GM12878 (cell line): ENCODE measurements around the gene RPS6KA2. TPM values are rescaled to one million over a fixed set of nuclear protein-coding genes. Genes with fewer than 3 reads are reported as not detected.

Experiments used
- ATAC-seq: fragments of 200-7000 bp; cut with Tn5 transposase; 3 replicates; pipeline ENCODE4 v1.9.1; 2020; ENCODE audit warnings: mild to moderate bottlenecking, moderate library complexity
- BruUV-seq: library from RNA; stranded (reverse); fragments of 400-500 nt; replicated peaks from 2 replicates; lab custom pipeline; 2021; lab: Mats Ljungman, UMichigan
- CTCF ChIA-PET: fragments of 300-600 bp; sonication (Branson Sonifier 250); formaldehyde crosslinking; extraction: SDS; loops from one replicate; lab custom pipeline; 2021; ENCODE audit warnings: inconsistent platforms; lab: Yijun Ruan, JAX
- POLR2A ChIA-PET: fragments of 350-600 bp; formaldehyde crosslinking; extraction: SDS; loops from one replicate; lab custom pipeline; 2021; ENCODE audit warnings: inconsistent platforms; lab: Charles Lee
- RAD21 ChIA-PET: fragments of 300-600 bp; sonication (Branson Sonifier 250); formaldehyde crosslinking; loops from one replicate; lab custom pipeline; 2023; ENCODE audit warnings: antibody characterized with exemption; ENCODE audit not compliant: unreplicated experiment; lab: Charles Lee
- SMC1A ChIA-PET: fragments of 300-600 bp; sonication (Branson Sonifier 250); formaldehyde crosslinking; loops from one replicate; lab custom pipeline; 2023; ENCODE audit not compliant: unreplicated experiment, uncharacterized antibody; lab: Charles Lee
- DNase-seq: peaks from one replicate; pipeline ENCODE4 v3.0.0-alpha.2; 2011; ENCODE audit warnings: low read depth, low spot score
- FAIRE-seq: peaks from 3 replicates; lab custom pipeline; 2011; peaks lifted over from hg19 to GRCh38; lab: Jason Lieb, UNC
- H2AFZ ChIP-seq: 2 replicates; pipeline ENCODE4 v1.6.0; 2011; ENCODE audit warnings: low read depth, low read length, control low read depth; ENCODE audit not compliant: control insufficient read depth
- H3K27ac ChIP-seq: 2 replicates; pipeline ENCODE4 v1.5.1; 2011; ENCODE audit warnings: control low read depth; ENCODE audit not compliant: control insufficient read depth, insufficient read depth
- H3K27me3 ChIP-seq, 2 experiments: replicated peaks in 1 of 2; 2 replicates each; pipeline versions ENCODE4 v1.6.0 to v1.6.1; 2011; ENCODE audit warnings: low read length in 1 of 2; ENCODE audit not compliant: control insufficient read depth in 2 of 2, insufficient read depth in 2 of 2
- H3K36me3 ChIP-seq, 2 experiments: 2 replicates each; pipeline ENCODE4 v1.5.1; 2011; ENCODE audit warnings: low read length in 1 of 2; ENCODE audit not compliant: control insufficient read depth in 2 of 2, insufficient read depth in 2 of 2
- H3K4me1 ChIP-seq: 2 replicates; pipeline ENCODE4 v1.6.1; 2011; ENCODE audit warnings: mild to moderate bottlenecking, low read length, moderate library complexity, mixed read lengths; ENCODE audit not compliant: control insufficient read depth, insufficient read depth
- H3K4me2 ChIP-seq: 2 replicates; pipeline ENCODE4 v1.6.0; 2011; ENCODE audit warnings: control low read depth; ENCODE audit not compliant: control insufficient read depth, insufficient read depth
- H3K4me3 ChIP-seq: fragments of 200-600 bp; sonication (generic); 2 replicates; pipeline ENCODE4 v1.5.1; 2016
- H3K79me2 ChIP-seq: 2 replicates; pipeline ENCODE4 v1.6.0; 2011; ENCODE audit warnings: low read length; ENCODE audit not compliant: control insufficient read depth, insufficient read depth
- H3K9ac ChIP-seq: 2 replicates; pipeline ENCODE4 v1.8.0; 2011; ENCODE audit warnings: low read length, control low read depth, mixed read lengths; ENCODE audit not compliant: control insufficient read depth, insufficient read depth
- H3K9me3 ChIP-seq: replicated peaks from 3 replicates; pipeline ENCODE4 v1.5.1; 2011; ENCODE audit warnings: mild to moderate bottlenecking, low read length; ENCODE audit not compliant: control insufficient read depth, insufficient read depth
- H4K20me1 ChIP-seq: 2 replicates; pipeline ENCODE4 v1.6.0; 2011; ENCODE audit not compliant: control insufficient read depth, insufficient read depth
- BHLHE40 ChIP-seq, 2 experiments: fragments of 450-650 bp in 1 of 2; IDR thresholded peaks; 2 replicates each; pipeline ENCODE4 v1.6.1; 2011 to 2017; ENCODE audit warnings: low read depth in 2 of 2, borderline replicate concordance in 1 of 2, improper control_type of control experiment in 1 of 2, low read length in 1 of 2, mild to moderate bottlenecking in 1 of 2
- CBFB ChIP-seq: IDR thresholded peaks from 2 replicates; pipeline ENCODE4 v1.6.1; 2016; ENCODE audit warnings: antibody characterized with exemption, low read depth
- EED ChIP-seq: sonication (generic); IDR thresholded peaks from 2 replicates; pipeline ENCODE4 v1.6.1; 2016; ENCODE audit warnings: antibody characterized with exemption, low read depth
- FOXK2 ChIP-seq: fragments of 450-650 bp; IDR thresholded peaks from 2 replicates; pipeline ENCODE4 v1.6.1; 2017; ENCODE audit warnings: mild to moderate bottlenecking, moderate library complexity
- IRF5 ChIP-seq: fragments of 450-650 bp; IDR thresholded peaks from 2 replicates; pipeline ENCODE4 v1.6.1; 2017; ENCODE audit warnings: borderline replicate concordance
- MEF2B ChIP-seq: fragments of 450-650 bp; IDR thresholded peaks from 2 replicates; pipeline ENCODE4 v1.6.1; 2018; ENCODE audit warnings: mild to moderate bottlenecking, moderate library complexity; ENCODE audit not compliant: partially characterized antibody, poor library complexity, severe bottlenecking
- NKRF ChIP-seq: fragments of 450-650 bp; conservative IDR thresholded peaks from 2 replicates; pipeline ENCODE4 v1.6.1; 2017; ENCODE audit warnings: mild to moderate bottlenecking, moderate library complexity
- NR2C2 ChIP-seq: IDR thresholded peaks from 2 replicates; pipeline ENCODE4 v1.6.1; 2011; ENCODE audit warnings: borderline replicate concordance, low read depth; ENCODE audit not compliant: control insufficient read depth, insufficient read length
- PKNOX1 ChIP-seq: fragments of 450-650 bp; IDR thresholded peaks from 2 replicates; pipeline ENCODE4 v1.6.1; 2016; ENCODE audit warnings: mild to moderate bottlenecking
- RB1 ChIP-seq: fragments of 450-650 bp; formaldehyde crosslinking; IDR thresholded peaks from 2 replicates; pipeline ENCODE4 v1.6.1; 2017; ENCODE audit warnings: mild to moderate bottlenecking, borderline replicate concordance
- RELB ChIP-seq: fragments of 450-650 bp; IDR thresholded peaks from 2 replicates; pipeline ENCODE4 v1.6.1; 2017; ENCODE audit warnings: low read depth, mild to moderate bottlenecking, moderate library complexity
- SIN3A ChIP-seq: IDR thresholded peaks from 2 replicates; pipeline ENCODE4 v1.6.1; 2012; ENCODE audit warnings: low read depth, low read length, improper control_type of control experiment
- SPI1 ChIP-seq: IDR thresholded peaks from 2 replicates; pipeline ENCODE4 v1.6.1; 2011; ENCODE audit warnings: low read depth, mild to moderate bottlenecking, low read length, moderate library complexity, borderline replicate concordance; ENCODE audit not compliant: insufficient read depth
- SREBF2 ChIP-seq: IDR thresholded peaks from 2 replicates; pipeline ENCODE4 v1.6.1; 2012; ENCODE audit warnings: mild to moderate bottlenecking, low read length
- TBL1XR1 ChIP-seq: IDR thresholded peaks from 2 replicates; pipeline ENCODE4 v1.6.1; 2012; ENCODE audit warnings: low read depth, low read length, improper control_type of control experiment
- WRNIP1 ChIP-seq: IDR thresholded peaks from 2 replicates; pipeline ENCODE4 v1.6.1; 2011; ENCODE audit warnings: low read depth, low read length, improper control_type of control experiment, borderline replicate concordance
- YY1 ChIP-seq: IDR thresholded peaks from 2 replicates; pipeline ENCODE4 v1.6.1; 2011; ENCODE audit warnings: low read depth, mild to moderate bottlenecking, low read length
- ZNF274 ChIP-seq: IDR thresholded peaks from one replicate; pipeline ENCODE4 v1.8.0; 2011; ENCODE audit not compliant: insufficient read length, insufficient read depth
- ZSCAN29 ChIP-seq: fragments of 450-650 bp; IDR thresholded peaks from 2 replicates; pipeline ENCODE4 v1.6.1; 2017; ENCODE audit warnings: mild to moderate bottlenecking, moderate library complexity
- WGBS: methylation state at CpG from one replicate; pipeline ENCODE4 v1.1.6; 2016; ENCODE audit warnings: low lambda C conversion rate; ENCODE audit not compliant: insufficient replicate concordance, insufficient coverage; ENCODE audit errors: missing lambda C conversion rate; 5-methylcytosine and 5-hydroxymethylcytosine counted together
- in situ Hi-C: fragments of 300-500 bp; cut with MboI; formaldehyde crosslinking; loops from 9 replicates; pipeline ENCODE4 v1.14.3; 2018; ENCODE audit warnings: mixed read lengths
- intact Hi-C: fragments of 100-400 bp; cut with micrococcal nuclease; formaldehyde crosslinking; loops from one replicate; pipeline ENCODE4 v1.14.2; 2022; ENCODE audit not compliant: unreplicated experiment
- polyA plus RNA-seq, 11 experiments: library from polyadenylated mRNA; depleted of rRNA in 4 of 11; unstranded in 6 of 11; stranded (reverse) in 5 of 11; fragments of >200 nt; fragmentation: Nextera tagmentation in 4 of 11; fragmentation: Illumina TruSeq in 1 of 11; extraction: Ambion mirVana in 4 of 11; extraction: Trizol in 1 of 11; gene quantifications; 1 replicate in 1 of 11; 2 replicates in 10 of 11; pipeline versions ENCODE4 v1.2.1 to v1.2.3, GENCODE V29; 2011 to 2016; ENCODE audit warnings: inconsistent platforms in 2 of 11, missing spikeins in 2 of 11, low read depth in 1 of 11
- total RNA-seq, 4 experiments: library from RNA; depleted of rRNA in 3 of 4; stranded (reverse); fragments of >200 nt in 3 of 4; fragmentation: Illumina TruSeq in 1 of 4; extraction: Trizol in 1 of 4; gene quantifications; 2 replicates each; pipeline versions ENCODE4 v1.2.1 to v1.2.3, GENCODE V29; 2013 to 2021

The RPS6KA2 gene
- total and polyA plus RNA-seq, 10 of the 15 experiments (the other 5 are each of a cell fraction or from before 2014, with no cell fraction given) = 0.02 to 1.0 (median 0.22) TPM; not detected in 1

- TF ChIP-seq YY1 = no peak
- no peak for TF ChIP-seq RB1
- TF ChIP-seq NKRF = no peak
- no peak for TF ChIP-seq ZSCAN29
- TF ChIP-seq EED = no peak
- TF ChIP-seq RELB = no peak
- no peak for TF ChIP-seq MEF2B
These were observed 112.9 kb downstream of the RPS6KA2 start (continued) for GRCh38 chr6:166514196-166514595.

- DNase-seq (no peak), FAIRE-seq (peak; percentile 18), ATAC-seq (peak; percentile 94)
- Histone ChIP-seq H3K4me2 (peak overlapping the region; percentile 60; the same call in 1 of the 2 replicates), H3K9me3 (no peaks in the 10 kb centered on the region), H3K9ac (no peak overlapping the region), H3K36me3 (no peaks in the 10 kb centered on the region), H4K20me1 (no peaks in the 10 kb centered on the region), H3K27ac (no peak overlapping the region), H2AFZ (peak overlapping the region; percentile 65), H3K4me3 (no peak overlapping the region), H3K27me3 (no peaks in the 10 kb centered on the region; a peak in 1 of 4 replicates), H3K4me1 (peaks cover 8% of the 10 kb centered on the region), H3K79me2 (no peaks in the 10 kb centered on the region)
- ChIA-PET POLR2A (no interaction called here), CTCF (interaction anchor here (0.8 to 1.9 kb wide), 6 partner anchors 9 to 131 kb away, joined by 3 to 5 read pairs (median 3); no protein-coding TSS in a partner anchor), SMC1A (no interaction called here), RAD21 (no interaction called here)
- BruUV-seq = no TSS peak
- WGBS = 2% methylated on average over 8 of the region's 8 CpGs
- in situ Hi-C loops = no loop called here
- intact Hi-C loops = no loop called here
- TF ChIP-seq IRF5 = no peak
- peak; percentile 37; the same call in 1 of the 2 replicates for TF ChIP-seq SPI1
- peak in 1 of 2 experiments; percentile 15; a peak in 1 of 4 replicates for TF ChIP-seq BHLHE40 (IDR thresholded peaks at IDR 0.05; ENCODE audit: borderline replicate concordance in 1 of 2, low read depth in 2 of 2, low read length in 1 of 2)
- TF ChIP-seq FOXK2 = no peak
- TF ChIP-seq SIN3A = no peak
- no peak for TF ChIP-seq WRNIP1
- no peak for TF ChIP-seq TBL1XR1
- TF ChIP-seq NR2C2 = no peak
- TF ChIP-seq ZNF274 = no peak
- TF ChIP-seq PKNOX1 = no peak
- TF ChIP-seq SREBF2 = no peak
- TF ChIP-seq CBFB = no peak
These were observed 114.5 kb downstream of the RPS6KA2 start for GRCh38 chr6:166512567-166512966.
